Muscle layer of colon (tissue), 2 donors: ENCODE data around the gene PACSIN2.

Source experiments
- H3K27ac ChIP-seq: one replicate; pipeline ENCODE4 v1.7.0; 2013; ENCODE audit warnings: low read depth, mild to moderate bottlenecking, low read length, moderate library complexity
- H3K27me3 ChIP-seq, 2 donors: one replicate each; pipeline ENCODE4 v1.7.0; 2013; ENCODE audit warnings: low read length in 2 of 2, mild to moderate bottlenecking in 2 of 2; ENCODE audit not compliant: insufficient read depth in 2 of 2, control insufficient read depth in 1 of 2
- H3K36me3 ChIP-seq: one replicate; pipeline ENCODE4 v1.7.0; 2013; ENCODE audit warnings: mild to moderate bottlenecking, low read length; ENCODE audit not compliant: insufficient read depth
- H3K4me1 ChIP-seq: one replicate; pipeline ENCODE4 v1.7.0; 2013; ENCODE audit warnings: mild to moderate bottlenecking, low read length; ENCODE audit not compliant: insufficient read depth
- H3K4me3 ChIP-seq, 2 donors: one replicate each; pipeline ENCODE4 v1.7.0; 2013; ENCODE audit warnings: low read length in 2 of 2, low read depth in 1 of 2, mild to moderate bottlenecking in 1 of 2, moderate library complexity in 1 of 2
- H3K9ac ChIP-seq: one replicate; pipeline ENCODE4 v1.7.0; 2013; ENCODE audit warnings: low read length
- H3K9me3 ChIP-seq: one replicate; pipeline ENCODE4 v1.7.0; 2013; ENCODE audit warnings: mild to moderate bottlenecking, low read length
- donor health status: abdominal sarcoma.
- donor health status: Adenocarcinoma of cecum.

Gene PACSIN2

GRCh38 chr22:43014869-43015676 is at the start of gene PACSIN2:
TSS of gene PACSIN2 (minus strand) at chr22:43015149. CDS start at chr22:42912080, 103,069 bp downstream.
- H3K9ac ChIP-seq = no peak within 1 kb of the TSS
- H3K36me3 ChIP-seq = no peaks in the 10 kb centered on the region
- peaks cover 29% of the 10 kb centered on the region for H3K4me1 ChIP-seq
- no peaks in the 10 kb centered on the region for H3K9me3 ChIP-seq
- H3K27me3 ChIP-seq = no peaks in the 10 kb centered on the region
- peak within 1 kb of the TSS; percentile 82 for H3K27ac ChIP-seq
- H3K4me3 ChIP-seq = peak within 1 kb of the TSS; percentile 75 to 77

- H3K4me3 ChIP-seq = no peak overlapping the region
- no peak overlapping the region for H3K9ac ChIP-seq
- H3K27me3 ChIP-seq = no peaks in the 10 kb centered on the region
- H3K4me1 ChIP-seq = no peaks in the 10 kb centered on the region
- H3K36me3 ChIP-seq = peaks cover 24% of the 10 kb centered on the region
- no peaks in the 10 kb centered on the region for H3K9me3 ChIP-seq
- H3K27ac ChIP-seq = no peak overlapping the region
These were observed 45.2 kb upstream of the PACSIN2 start for GRCh38 chr22:43060183-43060582.

GRCh38 chr22:43057641-43058040 is 42.7 kb upstream of the PACSIN2 start:
- peaks cover 10% of the 10 kb centered on the region for H3K36me3 ChIP-seq
- no peaks in the 10 kb centered on the region for H3K9me3 ChIP-seq
- no peak overlapping the region for H3K9ac ChIP-seq
- no peaks in the 10 kb centered on the region for H3K4me1 ChIP-seq
- no peak overlapping the region for H3K4me3 ChIP-seq
- H3K27me3 ChIP-seq = no peaks in the 10 kb centered on the region
- H3K27ac ChIP-seq = no peak overlapping the region

- Histone ChIP-seq H3K4me3 (no peak overlapping the region), H3K9me3 (no peaks in the 10 kb centered on the region), H3K27me3 (no peaks in the 10 kb centered on the region), H3K27ac (no peak overlapping the region), H3K36me3 (no peaks in the 10 kb centered on the region), H3K4me1 (no peaks in the 10 kb centered on the region), H3K9ac (no peak overlapping the region)
These were observed 38.2 kb upstream of the PACSIN2 start for GRCh38 chr22:43053176-43053575.

- no peak overlapping the region for H3K9ac ChIP-seq
- no peaks in the 10 kb centered on the region for H3K27me3 ChIP-seq
- no peak overlapping the region for H3K4me3 ChIP-seq
- H3K27ac ChIP-seq = no peak overlapping the region
- no peaks in the 10 kb centered on the region for H3K36me3 ChIP-seq
- H3K4me1 ChIP-seq = no peaks in the 10 kb centered on the region
- H3K9me3 ChIP-seq = no peaks in the 10 kb centered on the region
These were observed 36.0 kb upstream of the PACSIN2 start for GRCh38 chr22:43050995-43051394.

- no peak overlapping the region for H3K4me3 ChIP-seq
- no peaks in the 10 kb centered on the region for H3K27me3 ChIP-seq
- no peaks in the 10 kb centered on the region for H3K9me3 ChIP-seq
- H3K27ac ChIP-seq = no peak overlapping the region
- no peak overlapping the region for H3K9ac ChIP-seq
- H3K36me3 ChIP-seq = no peaks in the 10 kb centered on the region
- no peaks in the 10 kb centered on the region for H3K4me1 ChIP-seq
These were observed 32.7 kb upstream of the PACSIN2 start for GRCh38 chr22:43047605-43048004.

GRCh38 chr22:43044290-43044712 is 29.4 kb upstream of the PACSIN2 start:
- H3K4me1 ChIP-seq = no peaks in the 10 kb centered on the region
- H3K4me3 ChIP-seq = no peak overlapping the region
- H3K27me3 ChIP-seq = no peaks in the 10 kb centered on the region

GRCh38 chr22:43042101-43042780 is 27.3 kb upstream of the PACSIN2 start:
- H3K27me3 ChIP-seq = no peaks in the 10 kb centered on the region
- H3K4me1 ChIP-seq = no peaks in the 10 kb centered on the region
- no peak overlapping the region for H3K9ac ChIP-seq
- no peak overlapping the region for H3K4me3 ChIP-seq
- H3K36me3 ChIP-seq = no peaks in the 10 kb centered on the region
- no peaks in the 10 kb centered on the region for H3K9me3 ChIP-seq
- H3K27ac ChIP-seq = no peak overlapping the region

More at GRCh38 chr22:43044290-43044712, 29.4 kb upstream of the PACSIN2 start:
- Histone ChIP-seq H3K27ac (no peak overlapping the region), H3K36me3 (no peaks in the 10 kb centered on the region), H3K9ac (no peak overlapping the region), H3K9me3 (no peaks in the 10 kb centered on the region)

GRCh38 chr22:43039800-43040199 is 24.9 kb upstream of the PACSIN2 start:
- Histone ChIP-seq H3K4me3 (no peak overlapping the region), H3K9ac (no peak overlapping the region), H3K27me3 (no peaks in the 10 kb centered on the region), H3K27ac (no peak overlapping the region), H3K9me3 (no peaks in the 10 kb centered on the region), H3K36me3 (no peaks in the 10 kb centered on the region), H3K4me1 (no peaks in the 10 kb centered on the region)

- Histone ChIP-seq H3K36me3 (no peaks in the 10 kb centered on the region), H3K27me3 (no peaks in the 10 kb centered on the region), H3K9ac (no peak overlapping the region), H3K9me3 (no peaks in the 10 kb centered on the region), H3K4me3 (no peak overlapping the region), H3K27ac (no peak overlapping the region), H3K4me1 (no peaks in the 10 kb centered on the region)
These were observed 23.4 kb upstream of the PACSIN2 start for GRCh38 chr22:43038325-43038724.

GRCh38 chr22:43036282-43036829 is 21.4 kb upstream of the PACSIN2 start:
- H3K9ac ChIP-seq = no peak overlapping the region
- H3K36me3 ChIP-seq = no peaks in the 10 kb centered on the region
- H3K9me3 ChIP-seq = no peaks in the 10 kb centered on the region
- H3K27me3 ChIP-seq = no peaks in the 10 kb centered on the region
- H3K4me3 ChIP-seq = no peak overlapping the region
- H3K27ac ChIP-seq = no peak overlapping the region
- no peaks in the 10 kb centered on the region for H3K4me1 ChIP-seq
